ENCODE results near the gene SPTAN1. TPM values are rescaled to one million over a fixed set of nuclear protein-coding genes. Genes with fewer than 3 reads are reported as not detected.

Gene SPTAN1
- total RNA-seq, 1 donor from 2014 or later: 687 TPM

DNA sequence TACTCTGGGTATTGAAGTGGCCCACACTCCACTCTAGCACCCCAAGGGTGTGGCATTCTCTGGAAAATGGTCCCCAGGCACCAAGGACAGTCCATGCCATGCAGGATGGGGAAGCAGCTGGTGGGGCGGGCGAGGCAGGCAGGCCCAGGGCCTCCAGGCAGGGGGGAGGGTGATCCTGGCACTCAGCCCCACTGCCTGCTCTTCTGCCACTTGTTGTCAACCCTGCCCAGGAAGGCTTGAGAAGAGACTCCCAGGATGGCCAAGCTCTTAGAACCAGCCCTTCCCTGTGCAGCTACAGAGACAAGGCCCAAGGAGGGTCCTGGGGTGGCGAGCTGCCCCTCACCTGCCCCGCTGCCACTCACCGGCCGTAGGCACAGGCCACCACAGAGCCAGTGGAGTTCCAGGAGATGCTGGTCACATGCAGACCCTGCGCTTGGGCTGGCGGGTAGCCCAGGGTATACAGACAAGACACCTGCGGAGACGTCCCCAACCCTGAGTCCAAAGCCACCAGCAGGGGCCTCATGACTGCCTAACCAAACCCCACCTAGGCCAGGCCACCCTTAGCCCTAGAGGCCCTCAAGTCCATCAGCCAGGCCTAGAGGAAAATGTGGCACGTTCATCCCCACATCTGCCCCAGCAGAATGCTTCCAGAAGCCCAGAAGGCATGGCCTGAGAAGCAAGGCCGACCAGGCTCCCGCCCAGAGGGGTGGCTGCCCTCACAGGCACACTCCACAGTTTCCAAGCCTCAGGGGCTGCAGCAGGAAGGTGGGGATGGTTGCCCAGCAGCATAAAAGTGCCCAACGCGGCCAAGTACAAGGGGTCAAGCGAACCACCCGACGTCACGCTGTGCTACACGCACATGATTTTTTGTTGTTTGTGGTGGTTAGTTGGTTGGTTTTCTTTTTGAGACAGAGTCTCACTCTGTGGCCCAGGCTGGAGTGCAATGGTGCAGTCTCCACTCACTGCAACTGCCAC, 84.5 kb downstream of the SPTAN1 start:
- intact Hi-C loops (cut with DNase I): loop anchor here (5.0 kb wide), 1 partner anchor 150 kb away; the partner anchor contains the start of gene TBC1D13
- H3K4me1 ChIP-seq: peaks cover 6 to 17% of the 10 kb centered on the region in 2 donors
- peaks cover 27 to 34% of the 10 kb centered on the region in 2 donors for H3K36me3 ChIP-seq
- H3K9me3 ChIP-seq: no peaks in the 10 kb centered on the region
- no peak for DNase-seq (ENCODE audit: low spot score in 2 of 2)
- H3K27ac ChIP-seq: peak overlapping the region; percentile 90 to 98
- H3K4me3 ChIP-seq: no peak overlapping the region
- TF ChIP-seq, protein P1, sequence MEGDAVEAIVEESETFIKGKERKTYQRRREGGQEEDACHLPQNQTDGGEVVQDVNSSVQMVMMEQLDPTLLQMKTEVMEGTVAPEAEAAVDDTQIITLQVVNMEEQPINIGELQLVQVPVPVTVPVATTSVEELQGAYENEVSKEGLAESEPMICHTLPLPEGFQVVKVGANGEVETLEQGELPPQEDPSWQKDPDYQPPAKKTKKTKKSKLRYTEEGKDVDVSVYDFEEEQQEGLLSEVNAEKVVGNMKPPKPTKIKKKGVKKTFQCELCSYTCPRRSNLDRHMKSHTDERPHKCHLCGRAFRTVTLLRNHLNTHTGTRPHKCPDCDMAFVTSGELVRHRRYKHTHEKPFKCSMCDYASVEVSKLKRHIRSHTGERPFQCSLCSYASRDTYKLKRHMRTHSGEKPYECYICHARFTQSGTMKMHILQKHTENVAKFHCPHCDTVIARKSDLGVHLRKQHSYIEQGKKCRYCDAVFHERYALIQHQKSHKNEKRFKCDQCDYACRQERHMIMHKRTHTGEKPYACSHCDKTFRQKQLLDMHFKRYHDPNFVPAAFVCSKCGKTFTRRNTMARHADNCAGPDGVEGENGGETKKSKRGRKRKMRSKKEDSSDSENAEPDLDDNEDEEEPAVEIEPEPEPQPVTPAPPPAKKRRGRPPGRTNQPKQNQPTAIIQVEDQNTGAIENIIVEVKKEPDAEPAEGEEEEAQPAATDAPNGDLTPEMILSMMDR (IDR thresholded peaks at IDR 0.05): no peak
- H3K27me3 ChIP-seq: no peaks in the 10 kb centered on the region

DNA sequence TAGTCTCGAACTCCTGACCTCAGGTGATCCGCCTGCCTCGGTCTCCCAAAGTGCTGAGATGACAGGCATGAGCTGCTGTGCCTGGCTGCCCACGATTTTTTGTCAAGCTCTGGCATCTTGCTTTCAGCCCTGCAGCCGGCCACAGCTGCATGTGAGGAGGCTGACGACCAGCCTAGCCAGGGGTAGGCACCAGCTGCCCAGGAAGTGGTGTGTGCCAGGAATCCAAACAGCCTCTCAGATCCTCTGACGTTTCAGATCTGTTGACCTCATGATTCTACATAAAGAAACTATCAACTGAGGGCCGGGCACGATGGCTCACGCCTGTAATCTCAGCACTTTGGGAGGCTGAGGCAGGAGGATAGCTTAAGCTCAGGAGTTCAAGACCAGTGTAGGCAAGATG, 85.3 kb downstream of the SPTAN1 start:
- Histone ChIP-seq H3K27ac (peak overlapping the region; percentile 90 to 98), H3K9me3 (no peaks in the 10 kb centered on the region), H3K36me3 (peaks cover 18 to 26% of the 10 kb centered on the region in 2 donors), H3K27me3 (no peaks in the 10 kb centered on the region), H3K4me3 (no peak overlapping the region), H3K4me1 (peaks cover 6 to 17% of the 10 kb centered on the region in 2 donors)
- TF ChIP-seq, protein P1 (IDR thresholded peaks at IDR 0.05): no peak
- no peak for DNase-seq (ENCODE audit: low spot score in 2 of 2)
- intact Hi-C loops (cut with DNase I): loop anchor here (5.0 kb wide), 1 partner anchor 150 kb away; the partner anchor contains the start of gene TBC1D13

DNA sequence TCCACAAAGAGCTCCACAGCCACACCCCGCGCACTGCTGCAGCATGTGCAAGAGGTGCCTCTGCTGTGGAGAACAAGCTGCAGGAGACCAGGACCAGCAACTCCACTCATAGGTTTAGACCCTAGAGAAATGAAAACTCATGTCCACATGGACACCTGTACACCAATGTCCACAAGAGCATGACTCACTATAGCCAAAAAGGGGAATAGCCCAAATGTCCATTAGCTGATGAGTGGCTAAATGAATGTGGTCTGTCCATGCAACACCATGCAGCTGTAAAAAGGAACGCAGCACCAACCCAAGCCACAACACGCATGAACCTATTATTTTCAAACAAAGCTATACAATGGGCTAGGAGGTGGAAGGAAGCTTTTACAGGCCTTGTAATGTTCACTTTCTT, 86.2 kb downstream of the SPTAN1 start:
- H3K4me3 ChIP-seq: no peak overlapping the region
- TF ChIP-seq, protein P1 (IDR thresholded peaks at IDR 0.05): no peak
- peaks cover 6 to 17% of the 10 kb centered on the region in 2 donors for H3K4me1 ChIP-seq
- DNase-seq (ENCODE audit: low spot score in 2 of 2): no peak
- H3K36me3 ChIP-seq: peaks cover 9 to 17% of the 10 kb centered on the region in 2 donors
- intact Hi-C loops (cut with DNase I): loop anchor here (5.0 kb wide), 1 partner anchor 149 kb away; the partner anchor contains the start of gene TBC1D13
- H3K9me3 ChIP-seq: no peaks in the 10 kb centered on the region
- no peak overlapping the region for H3K27ac ChIP-seq
- no peaks in the 10 kb centered on the region for H3K27me3 ChIP-seq

DNA sequence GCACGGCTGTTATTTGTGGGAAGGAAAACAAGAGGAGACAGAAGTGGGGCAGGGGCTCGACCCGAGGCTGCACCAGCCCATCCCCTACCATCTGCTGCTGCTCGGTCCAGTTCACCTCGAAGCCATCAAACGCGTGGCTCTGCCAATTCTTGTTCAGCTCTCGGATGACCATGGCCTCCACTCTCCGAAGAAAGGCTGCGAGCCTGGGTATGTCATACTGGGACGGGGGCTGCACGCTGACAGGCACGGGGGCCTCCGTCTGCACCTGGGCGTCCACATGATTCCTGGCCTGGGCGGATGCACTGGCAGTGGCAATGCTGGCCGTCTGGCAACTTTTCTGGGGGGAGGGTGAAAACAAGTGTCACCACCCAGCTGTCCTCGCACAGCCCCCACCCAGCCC, 88.2 kb downstream of the SPTAN1 start:
- intact Hi-C loops (cut with DNase I): no loop called here
- Histone ChIP-seq H3K27ac (no peak overlapping the region), H3K36me3 (peaks cover 0 to 9% of the 10 kb centered on the region in 2 donors), H3K4me3 (no peak overlapping the region), H3K9me3 (no peaks in the 10 kb centered on the region), H3K4me1 (peaks cover 4 to 6% of the 10 kb centered on the region in 2 donors), H3K27me3 (no peaks in the 10 kb centered on the region)
- DNase-seq (ENCODE audit: low spot score in 2 of 2): no peak
- TF ChIP-seq, protein P1 (IDR thresholded peaks at IDR 0.05): no peak

DNA sequence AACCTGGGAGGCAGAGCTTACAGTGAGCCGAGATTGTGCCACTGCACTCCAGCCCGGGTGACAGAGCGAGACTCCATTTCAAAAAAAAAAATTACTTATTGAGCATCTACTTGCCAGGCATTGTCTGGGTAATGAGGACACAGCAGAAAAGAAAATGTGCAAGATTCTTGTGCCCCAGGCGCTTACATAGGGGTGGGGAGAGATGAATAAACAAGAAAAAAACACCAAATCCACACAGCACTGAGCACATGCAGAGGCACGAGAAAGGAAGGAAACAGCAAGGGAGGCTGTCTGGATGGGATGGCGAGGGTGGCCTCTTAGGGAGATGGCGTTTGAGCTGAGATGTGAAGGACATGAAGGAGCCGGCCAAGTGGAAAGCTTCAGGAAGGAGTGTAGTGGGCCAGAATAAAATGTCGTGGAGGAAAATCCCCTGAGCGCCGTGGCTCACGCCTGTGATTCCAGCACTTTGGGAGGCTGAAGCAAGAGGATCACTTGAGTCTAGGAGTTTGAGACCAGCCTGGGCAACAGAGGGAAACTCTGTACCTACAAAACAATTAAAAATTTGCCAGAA, 90.4 kb downstream of the SPTAN1 start:
- Histone ChIP-seq H3K4me3 (no peak overlapping the region), H3K27me3 (no peaks in the 10 kb centered on the region), H3K4me1 (no peaks in the 10 kb centered on the region), H3K27ac (no peak overlapping the region), H3K9me3 (no peaks in the 10 kb centered on the region), H3K36me3 (peaks cover 0 to 9% of the 10 kb centered on the region in 2 donors)
- no peak for DNase-seq (ENCODE audit: low spot score in 2 of 2)
- intact Hi-C loops (cut with DNase I): no loop called here
- TF ChIP-seq, protein P1 (IDR thresholded peaks at IDR 0.05): no peak

Data from ascending aorta (tissue), 2 donors.